ENCODE data around the gene FAM76A. TPM values are rescaled to one million over a fixed set of nuclear protein-coding genes. Genes with fewer than 3 reads are reported as not detected.
A peak's percentile ranks its signal among the peaks of the same experiment; 100 is the strongest.

Gene FAM76A
- total and polyA plus RNA-seq, 10 donors, result 4.0 to 18.2 (median 13.4) TPM

GRCh38 chr1:27716262-27716895 lies 9.4 kb upstream of the FAM76A start:
- Histone ChIP-seq H3K36me3 (no peaks in the 10 kb centered on the region), H3K4me1 (no peaks in the 10 kb centered on the region), H3K27ac (no peak overlapping the region), H3K4me3 (no peak overlapping the region), H3K27me3 (replicated peaks in 1 of 7) (peaks cover 0 to 19% (median 0%) of the 10 kb centered on the region in 7 donors), H3K9me3 (peaks cover 0 to 10% (median 5%) of the 10 kb centered on the region in 8 donors)
- no peak for DNase-seq
- no peak for TF ChIP-seq CTCF (IDR thresholded peaks at IDR 0.05 in 8 of 11, conservative IDR thresholded peaks at IDR 0.05 in 3 of 11)
- TF ChIP-seq POLR2AphosphoS5 (IDR thresholded peaks at IDR 0.05), result no peak
- TF ChIP-seq POLR2A (IDR thresholded peaks at IDR 0.05), result no peak
- 70 to 82% (median 76%) methylated on average over 2 of the region's 2 CpGs for WGBS, 5 donors
- intact Hi-C loops (cut with DNase I; ENCODE audit: low total_unique reads), result no loop called here

DNA sequence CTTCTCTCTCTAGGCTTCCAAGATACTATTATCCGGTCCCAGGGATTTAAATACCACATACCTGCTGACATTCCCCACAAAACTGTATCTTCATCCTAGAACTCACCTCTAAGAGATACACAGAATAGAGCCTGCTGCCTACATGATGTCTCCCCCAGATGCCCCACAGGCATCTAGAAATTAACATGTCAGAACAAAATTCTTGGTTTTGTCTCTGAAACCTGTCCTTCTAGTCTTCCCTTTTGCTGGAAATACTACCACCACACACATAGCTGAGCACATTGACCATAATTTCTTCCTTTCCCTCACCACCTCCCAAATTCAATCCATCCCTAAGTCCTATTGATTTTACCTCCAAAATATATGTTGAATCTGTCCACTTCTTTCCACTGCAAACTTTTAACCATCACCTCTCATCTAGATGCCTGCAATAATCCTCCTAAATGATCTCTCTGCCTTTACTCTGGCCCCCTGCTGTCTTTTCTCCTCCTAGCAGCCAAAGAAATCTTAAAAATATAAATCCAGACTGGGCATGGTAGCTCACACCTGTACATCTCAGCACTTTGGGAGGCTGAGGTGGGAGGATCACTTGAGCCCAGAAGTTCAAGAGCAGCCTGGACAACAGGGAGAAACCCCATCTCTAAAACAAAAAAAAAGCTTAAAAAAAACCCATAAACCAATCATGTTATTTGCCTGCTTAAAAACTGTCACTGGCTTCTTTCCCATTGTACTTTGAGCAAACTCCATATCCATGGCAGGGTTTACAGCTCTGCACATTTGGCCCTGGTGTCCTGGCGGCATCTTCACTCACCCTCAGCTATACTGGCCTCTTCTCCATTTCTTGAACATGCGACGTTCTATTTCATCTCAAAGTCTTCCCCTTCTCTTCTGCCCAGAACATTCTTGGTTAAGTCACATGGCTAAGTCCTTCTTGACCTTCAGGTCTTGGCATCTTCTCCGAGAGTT lies 6.2 kb upstream of the FAM76A start:
- Histone ChIP-seq H3K27ac (no peak overlapping the region), H3K27me3 (replicated peaks in 1 of 7) (peaks cover 0 to 19% (median 0%) of the 10 kb centered on the region in 7 donors), H3K36me3 (no peaks in the 10 kb centered on the region), H3K9me3 (peaks cover 0 to 10% (median 5%) of the 10 kb centered on the region in 8 donors), H3K4me3 (no peak overlapping the region), H3K4me1 (peaks cover 0 to 1% (median 0%) of the 10 kb centered on the region in 6 donors)
- no peak for TF ChIP-seq POLR2A (IDR thresholded peaks at IDR 0.05)
- peak in 2 of 11 experiments; percentile 6 to 18 for TF ChIP-seq CTCF (IDR thresholded peaks at IDR 0.05 in 8 of 11, conservative IDR thresholded peaks at IDR 0.05 in 3 of 11)
- WGBS, 5 donors, result 75 to 85% (median 77%) methylated on average over 5 of the region's 5 CpGs
- DNase-seq, result no peak
- intact Hi-C loops (cut with DNase I; ENCODE audit: low total_unique reads), result no loop called here

GRCh38 chr1:27724961-27725373 lies 794 bp upstream of the FAM76A start:
- peaks cover 0 to 25% (median 3%) of the 10 kb centered on the region in 6 donors for H3K36me3 ChIP-seq
- no peaks in the 10 kb centered on the region for H3K27me3 ChIP-seq (replicated peaks in 1 of 7)
- TF ChIP-seq POLR2AphosphoS5 (IDR thresholded peaks at IDR 0.05) (no peak), POLR2A (IDR thresholded peaks at IDR 0.05) (no peak), CTCF (IDR thresholded peaks at IDR 0.05 in 8 of 11, conservative IDR thresholded peaks at IDR 0.05 in 3 of 11) (no peak)
- WGBS, 5 donors, result 71 to 90% (median 81%) methylated on average over 9 of the region's 9 CpGs
- peak; percentile 84 for DNase-seq
- peaks cover 12 to 45% (median 21%) of the 10 kb centered on the region in 6 donors for H3K4me1 ChIP-seq
- H3K9me3 ChIP-seq, result no peaks in the 10 kb centered on the region
- intact Hi-C loops (cut with DNase I; ENCODE audit: low total_unique reads), result loop anchor here (5.0 kb wide), 1 partner anchor 53 kb away; the partner anchor contains the start of gene IFI6
- H3K4me3 ChIP-seq, result peak overlapping the region; percentile 24 to 98 (median 90)
- peak overlapping the region; percentile 26 to 95 (median 91) for H3K27ac ChIP-seq

All from spleen (tissue), 11 donors.